ENCODE data around the gene HS1BP3.

HS1BP3 gene

GRCh38 chr2:20609995-20610357, 40.9 kb downstream of the HS1BP3 start:
- no peak overlapping the region for H3K4me3 ChIP-seq (ENCODE audit: low read depth, low read length)
- TF ChIP-seq, protein P1, sequence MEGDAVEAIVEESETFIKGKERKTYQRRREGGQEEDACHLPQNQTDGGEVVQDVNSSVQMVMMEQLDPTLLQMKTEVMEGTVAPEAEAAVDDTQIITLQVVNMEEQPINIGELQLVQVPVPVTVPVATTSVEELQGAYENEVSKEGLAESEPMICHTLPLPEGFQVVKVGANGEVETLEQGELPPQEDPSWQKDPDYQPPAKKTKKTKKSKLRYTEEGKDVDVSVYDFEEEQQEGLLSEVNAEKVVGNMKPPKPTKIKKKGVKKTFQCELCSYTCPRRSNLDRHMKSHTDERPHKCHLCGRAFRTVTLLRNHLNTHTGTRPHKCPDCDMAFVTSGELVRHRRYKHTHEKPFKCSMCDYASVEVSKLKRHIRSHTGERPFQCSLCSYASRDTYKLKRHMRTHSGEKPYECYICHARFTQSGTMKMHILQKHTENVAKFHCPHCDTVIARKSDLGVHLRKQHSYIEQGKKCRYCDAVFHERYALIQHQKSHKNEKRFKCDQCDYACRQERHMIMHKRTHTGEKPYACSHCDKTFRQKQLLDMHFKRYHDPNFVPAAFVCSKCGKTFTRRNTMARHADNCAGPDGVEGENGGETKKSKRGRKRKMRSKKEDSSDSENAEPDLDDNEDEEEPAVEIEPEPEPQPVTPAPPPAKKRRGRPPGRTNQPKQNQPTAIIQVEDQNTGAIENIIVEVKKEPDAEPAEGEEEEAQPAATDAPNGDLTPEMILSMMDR (conservative IDR thresholded peaks at IDR 0.05; ENCODE audit: low read depth, low read length): no peak
- no peak for DNase-seq (ENCODE audit: low read depth)

DNA sequence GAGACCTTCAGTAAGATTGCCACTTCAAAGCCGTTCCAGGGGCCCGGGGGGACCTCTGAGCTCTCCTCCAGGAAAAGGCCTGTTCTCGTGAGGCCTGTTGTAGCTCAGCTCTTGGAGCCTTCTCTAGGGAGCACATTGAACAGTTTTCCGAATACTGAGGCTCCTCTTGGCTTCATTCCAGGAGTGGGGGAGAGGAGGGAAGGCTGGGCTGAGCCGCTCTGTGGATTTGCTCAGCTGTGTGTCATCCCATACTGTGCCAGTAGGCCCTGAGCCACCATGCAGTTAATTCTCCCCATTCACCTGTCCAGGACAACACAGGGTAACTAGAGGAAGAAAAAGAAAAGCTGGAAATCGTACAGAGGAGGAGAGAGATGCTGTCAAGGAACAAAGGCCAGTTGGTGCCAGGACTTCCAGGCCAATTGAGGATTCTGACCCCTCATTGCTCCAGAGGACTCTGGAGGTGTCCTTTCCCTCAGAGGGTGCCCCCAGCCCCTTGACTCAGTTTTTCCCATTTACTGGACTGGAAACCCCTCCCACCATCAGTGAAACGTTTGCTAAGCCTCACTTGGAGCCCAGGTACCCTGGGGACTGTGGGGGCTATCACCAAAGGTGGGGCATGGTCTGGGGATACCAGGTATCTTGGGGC, 41.4 kb downstream of the HS1BP3 start:
- TF ChIP-seq, protein P1 (conservative IDR thresholded peaks at IDR 0.05; ENCODE audit: low read depth, low read length): no peak
- no peak overlapping the region for H3K4me3 ChIP-seq (ENCODE audit: low read depth, low read length)
- peak; percentile 72 for DNase-seq (ENCODE audit: low read depth)

GRCh38 chr2:20608666-20609348, 42.1 kb downstream of the HS1BP3 start:
- H3K4me3 ChIP-seq (ENCODE audit: low read depth, low read length): no peak overlapping the region
- TF ChIP-seq, protein P1 (conservative IDR thresholded peaks at IDR 0.05; ENCODE audit: low read depth, low read length): no peak
- DNase-seq (ENCODE audit: low read depth): no peak

GRCh38 chr2:20607446-20607845, 43.5 kb downstream of the HS1BP3 start:
- TF ChIP-seq, protein P1 (conservative IDR thresholded peaks at IDR 0.05; ENCODE audit: low read depth, low read length): no peak
- no peak for DNase-seq (ENCODE audit: low read depth)
- no peak overlapping the region for H3K4me3 ChIP-seq (ENCODE audit: low read depth, low read length)

DNA sequence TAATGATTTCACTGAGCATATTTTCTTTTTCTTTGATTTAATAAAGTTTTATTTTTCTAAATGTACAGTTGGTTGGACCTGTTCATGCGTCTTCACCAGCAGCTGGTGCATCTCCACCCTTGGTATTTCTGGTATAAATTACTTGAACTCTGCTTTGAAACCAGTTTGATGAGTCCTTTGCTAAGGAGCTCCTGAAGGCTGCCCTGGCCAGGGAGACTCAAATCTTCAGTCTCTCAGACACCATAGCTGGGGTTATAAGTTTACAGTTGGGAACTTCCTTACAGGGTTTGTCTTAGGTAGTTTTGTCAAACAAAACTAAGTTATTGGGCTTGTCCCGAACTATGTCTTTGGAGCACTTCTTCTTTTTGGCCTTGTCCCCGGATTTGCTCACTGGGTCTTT, 44.7 kb downstream of the HS1BP3 start:
- TF ChIP-seq, protein P1 (conservative IDR thresholded peaks at IDR 0.05; ENCODE audit: low read depth, low read length): no peak
- DNase-seq (ENCODE audit: low read depth): no peak
- H3K4me3 ChIP-seq (ENCODE audit: low read depth, low read length): no peak overlapping the region

- TF ChIP-seq, protein P1 (conservative IDR thresholded peaks at IDR 0.05; ENCODE audit: low read depth, low read length): no peak
- no peak overlapping the region for H3K4me3 ChIP-seq (ENCODE audit: low read depth, low read length)
- peak; percentile 92 for DNase-seq (ENCODE audit: low read depth)
These were observed 45.9 kb downstream of the HS1BP3 start for GRCh38 chr2:20604951-20605381.

Measured in choroid plexus epithelial cell (primary cell).